Transverse colon (tissue), 4 donors: ENCODE results near the gene AIPL1. TPM values are rescaled to one million over a fixed set of nuclear protein-coding genes. Genes with fewer than 3 reads are reported as not detected.

Experiments used
- DNase-seq: peaks from one replicate; pipeline ENCODE4 v3.0.0-alpha.2; 2019
- H3K27ac ChIP-seq, 4 donors: fragments of 200-600 bp; sonication (generic); 2 replicates each; pipeline ENCODE4 v1.5.1; 2016 to 2018; ENCODE audit warnings: inconsistent platforms in 4 of 4
- H3K27me3 ChIP-seq: fragments of 200-600 bp; sonication (generic); 2 replicates; pipeline ENCODE4 v1.5.1; 2017; ENCODE audit warnings: inconsistent platforms
- H3K36me3 ChIP-seq, 4 donors: fragments of 200-600 bp; sonication (generic); 2 replicates each; pipeline ENCODE4 v1.5.1; 2017 to 2019; ENCODE audit warnings: inconsistent platforms in 4 of 4
- H3K4me1 ChIP-seq, 4 donors: fragments of 200-600 bp; sonication (generic); 2 replicates each; pipeline ENCODE4 v1.5.1; 2017 to 2020; ENCODE audit warnings: inconsistent platforms in 4 of 4
- H3K4me3 ChIP-seq, 4 donors: fragments of 200-600 bp; sonication (generic); 1 replicate in 1 of 4; 2 replicates in 3 of 4; pipeline versions ENCODE4 v1.5.1 to v1.6.1; 2017 to 2019; ENCODE audit warnings: inconsistent platforms in 4 of 4
- H3K9me3 ChIP-seq, 2 donors: fragments of 200-600 bp; sonication (generic); 2 replicates each; pipeline ENCODE4 v1.5.1; 2017 to 2019; ENCODE audit warnings: inconsistent platforms in 2 of 2
- CTCF ChIP-seq, 5 experiments: fragments of 200-600 bp in 3 of 5; fragments of 450-650 bp in 2 of 5; sonication (generic) in 3 of 5; IDR thresholded peaks; 1 replicate in 2 of 5; 2 replicates in 3 of 5; pipeline ENCODE4 v1.5.1; 2016 to 2017; ENCODE audit warnings: antibody characterized with exemption in 5 of 5, inconsistent platforms in 3 of 5, mild to moderate bottlenecking in 2 of 5, moderate library complexity in 1 of 5
- EP300 ChIP-seq: sonication (generic); formaldehyde crosslinking; IDR thresholded peaks from one replicate; pipeline ENCODE4 v1.6.1; 2017; ENCODE audit warnings: antibody characterized with exemption, low read depth
- POLR2A ChIP-seq: fragments of 450-650 bp; IDR thresholded peaks from one replicate; pipeline ENCODE4 v1.6.1; 2016; ENCODE audit warnings: antibody characterized with exemption, mild to moderate bottlenecking, moderate library complexity
- POLR2AphosphoS5 ChIP-seq, 3 donors: sonication (generic); formaldehyde crosslinking; IDR thresholded peaks; one replicate each; pipeline ENCODE4 v1.6.1; 2016; ENCODE audit warnings: antibody characterized with exemption in 3 of 3
- WGBS, 2 donors: methylation state at CpG; one replicate each; pipeline ENCODE4 v1.1.5; 2018; ENCODE audit warnings: low coverage in 1 of 2; 5-methylcytosine and 5-hydroxymethylcytosine counted together
- in situ Hi-C, 4 donors: fragments of 200-750 bp; cut with MboI; loops; one replicate each; pipeline versions ENCODE4 v1.15.0 to v1.15.1; 2017; ENCODE audit warnings: low sequenced_read_pairs in 3 of 4, low pct_ligation_motif_present in 1 of 4, low pct_unique_long_range_greater_than_20kb in 1 of 4
- intact Hi-C: fragments of 100-400 bp; cut with DNase I; formaldehyde crosslinking; loops from one replicate; pipeline ENCODE4 v1.15.1; 2023; ENCODE audit warnings: low total_unique reads
- total RNA-seq, 4 donors: library from RNA; depleted of rRNA; stranded (reverse); fragments of >200 nt; gene quantifications; one replicate each; pipeline ENCODE4 v1.1.0, GENCODE V29; 2016

The AIPL1 gene
- total RNA-seq, 4 donors from 2014 or later = not detected

- intact Hi-C loops (loop anchor here (10.0 kb wide), 2 partner anchors 90 to 140 kb away; no protein-coding TSS in a partner anchor), in situ Hi-C loops (loop anchor here in 3 of 4 donors (25.0 kb wide), 1 partner anchor 163 kb away; the partner anchor contains the start of genes KIAA0753 (in 3 of the 3) and TXNDC17 (in 3 of the 3))
- no peak overlapping the region for H3K4me3 ChIP-seq
- 87 to 88% methylated on average over 12 to 22 of the region's 22 CpGs for WGBS, 2 donors
- no peaks in the 10 kb centered on the region for H3K27me3 ChIP-seq
- H3K27ac ChIP-seq = peak overlapping the region in 1 of 4 donors; percentile 24
- TF ChIP-seq POLR2AphosphoS5 (IDR thresholded peaks at IDR 0.05) (no peak), EP300 (no peak), CTCF (IDR thresholded peaks at IDR 0.05) (no peak), POLR2A (no peak)
- H3K36me3 ChIP-seq = no peaks in the 10 kb centered on the region
- H3K4me1 ChIP-seq = peaks cover 0 to 3% (median 0%) of the 10 kb centered on the region in 4 donors
- H3K9me3 ChIP-seq = no peaks in the 10 kb centered on the region
- no peak for DNase-seq
Measured at GRCh38 chr17:6474376-6474775, 39.5 kb upstream of the AIPL1 start.

GRCh38 chr17:6473128-6473767, 38.3 kb upstream of the AIPL1 start:
- peaks cover 0 to 3% (median 0%) of the 10 kb centered on the region in 4 donors for H3K4me1 ChIP-seq

GRCh38 chr17:6472517-6472916, 37.6 kb upstream of the AIPL1 start:
- peaks cover 0 to 3% (median 0%) of the 10 kb centered on the region in 4 donors for H3K4me1 ChIP-seq
- H3K4me3 ChIP-seq = no peak overlapping the region
- intact Hi-C loops = loop anchor here (10.0 kb wide), 2 partner anchors 92 to 142 kb away; no protein-coding TSS in a partner anchor
- no peaks in the 10 kb centered on the region for H3K9me3 ChIP-seq
- no peaks in the 10 kb centered on the region for H3K27me3 ChIP-seq
- H3K36me3 ChIP-seq = no peaks in the 10 kb centered on the region
- WGBS, 2 donors = 91% methylated on average over 10 of the region's 10 CpGs; no CpG with 5 or more reads in 1 of the 2 donors
- DNase-seq = no peak
- TF ChIP-seq CTCF (IDR thresholded peaks at IDR 0.05) = no peak
- TF ChIP-seq POLR2AphosphoS5 (IDR thresholded peaks at IDR 0.05) = no peak
- no peak for TF ChIP-seq POLR2A
- no peak for TF ChIP-seq EP300
- in situ Hi-C loops = loop anchor here in 3 of 4 donors (25.0 kb wide), 1 partner anchor 165 kb away; the partner anchor contains the start of genes KIAA0753 (in 3 of the 3) and TXNDC17 (in 3 of the 3)
- no peak overlapping the region for H3K27ac ChIP-seq

More at GRCh38 chr17:6473128-6473767, 38.3 kb upstream of the AIPL1 start:
- TF ChIP-seq CTCF (IDR thresholded peaks at IDR 0.05) (peak; percentile 92 to 96 (median 94)), EP300 (no peak)
- 41% methylated on average over 14 of the region's 14 CpGs; no CpG with 5 or more reads in 1 of the 2 donors for WGBS, 2 donors
- no peaks in the 10 kb centered on the region for H3K9me3 ChIP-seq
- H3K36me3 ChIP-seq = no peaks in the 10 kb centered on the region
- no peaks in the 10 kb centered on the region for H3K27me3 ChIP-seq
- H3K27ac ChIP-seq = no peak overlapping the region
- DNase-seq = peak; percentile 83
- no peak overlapping the region for H3K4me3 ChIP-seq
- intact Hi-C loops = loop anchor here (10.0 kb wide), 2 partner anchors 92 to 142 kb away; no protein-coding TSS in a partner anchor
- in situ Hi-C loops = loop anchor here in 3 of 4 donors (25.0 kb wide), 1 partner anchor 164 kb away; the partner anchor contains the start of genes KIAA0753 (in 3 of the 3) and TXNDC17 (in 3 of the 3)
